Calu3 (cell line): ENCODE data around the gene CCDC102A. TPM values are rescaled to one million over a fixed set of nuclear protein-coding genes. Genes with fewer than 3 reads are reported as not detected.

Experiments
- BruUV-seq: library from RNA; stranded (reverse); fragments of 400-500 nt; replicated peaks from 2 replicates; lab custom pipeline; 2021; lab: Mats Ljungman, UMichigan
- CTCF ChIA-PET: fragments of 300-600 bp; sonication (Branson Sonifier 250); formaldehyde crosslinking; loops from one replicate; lab custom pipeline; 2022; ENCODE audit warnings: antibody characterized with exemption; lab: Charles Lee
- DNase-seq: peaks from one replicate; pipeline ENCODE4 v3.0.0; 2022
- H3K27ac Mint-ChIP-seq: one replicate; pipeline ENCODE4 v1.8.0; 2022; ENCODE audit warnings: mixed read lengths; ENCODE audit not compliant: unreplicated experiment
- H3K27me3 Mint-ChIP-seq: one replicate; pipeline ENCODE4 v1.8.0; 2022; ENCODE audit warnings: mixed read lengths; ENCODE audit not compliant: unreplicated experiment
- H3K36me3 Mint-ChIP-seq: one replicate; pipeline ENCODE4 v1.8.0; 2022; ENCODE audit warnings: mild to moderate bottlenecking, moderate library complexity, mixed read lengths; ENCODE audit not compliant: insufficient read depth, unreplicated experiment
- H3K4me1 Mint-ChIP-seq: one replicate; pipeline ENCODE4 v1.8.0; 2022; ENCODE audit warnings: mild to moderate bottlenecking, low read depth, mixed read lengths; ENCODE audit not compliant: unreplicated experiment
- H3K4me3 Mint-ChIP-seq: one replicate; pipeline ENCODE4 v1.8.0; 2022; ENCODE audit warnings: mild to moderate bottlenecking, low read depth, moderate library complexity, mixed read lengths; ENCODE audit not compliant: unreplicated experiment
- H3K9me3 Mint-ChIP-seq: one replicate; pipeline ENCODE4 v1.8.0; 2022; ENCODE audit warnings: low read depth, mixed read lengths; ENCODE audit not compliant: unreplicated experiment
- CTCF ChIP-seq: fragments of 200-600 bp; IDR thresholded peaks from one replicate; pipeline ENCODE4 v1.8.0; 2022; ENCODE audit warnings: antibody characterized with exemption; ENCODE audit not compliant: unreplicated experiment
- intact Hi-C: fragments of 100-400 bp; cut with micrococcal nuclease; formaldehyde crosslinking; loops from one replicate; pipeline ENCODE4 v1.10.0; 2022; ENCODE audit not compliant: unreplicated experiment
- total RNA-seq: library from RNA; stranded (reverse); gene quantifications from 2 replicates; pipeline ENCODE4 v1.2.3, GENCODE V29; 2022

Gene CCDC102A
- total RNA-seq, 1 experiment from 2014 or later = 6.8 TPM

- H3K4me3 Mint-ChIP-seq = peak overlapping the region; percentile 66
- peaks cover 37% of the 10 kb centered on the region for H3K4me1 Mint-ChIP-seq
- BruUV-seq = no TSS peak
- CTCF ChIA-PET = no interaction called here
- H3K27ac Mint-ChIP-seq = peak overlapping the region; percentile 35
- no peaks in the 10 kb centered on the region for H3K9me3 Mint-ChIP-seq
- peaks cover 20% of the 10 kb centered on the region for H3K36me3 Mint-ChIP-seq
- peaks cover 52% of the 10 kb centered on the region for H3K27me3 Mint-ChIP-seq
- TF ChIP-seq CTCF = no peak
- DNase-seq = no peak
- intact Hi-C loops = no loop called here
Observed at GRCh38 chr16:57534881-57535658, 1.3 kb downstream of the CCDC102A start.

DNA sequence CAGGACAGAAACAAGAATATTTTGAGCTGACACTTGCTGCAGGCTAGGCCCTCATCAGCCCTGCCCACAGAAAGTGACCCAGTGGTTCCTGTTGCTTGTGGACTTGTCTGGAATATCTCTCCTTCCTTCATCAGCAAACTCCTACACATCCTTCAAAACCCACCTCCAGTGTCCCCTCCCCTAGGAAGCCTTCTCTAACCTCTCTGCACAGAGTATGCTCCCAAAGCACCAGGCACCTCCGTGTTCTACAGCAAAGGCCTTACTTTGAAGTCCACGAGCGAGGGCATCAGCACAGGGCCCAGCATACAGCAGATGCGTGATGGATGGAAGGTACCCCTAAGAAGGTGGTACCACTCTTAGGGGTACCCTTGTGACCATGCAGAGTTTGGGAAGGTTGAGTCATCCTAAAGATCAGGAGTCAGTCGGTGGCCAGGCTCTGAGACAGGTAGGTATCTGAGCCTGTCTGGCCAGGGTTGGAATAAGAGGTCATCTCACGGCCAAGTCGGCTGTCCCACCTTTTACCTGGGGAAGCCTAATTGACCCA lies 2.0 kb downstream of the CCDC102A start:
- no peak for TF ChIP-seq CTCF
- BruUV-seq = no TSS peak
- intact Hi-C loops = no loop called here
- Mint-ChIP-seq H3K27me3 (peaks cover 52% of the 10 kb centered on the region), H3K4me1 (peaks cover 43% of the 10 kb centered on the region), H3K27ac (no peak overlapping the region), H3K4me3 (peak overlapping the region; percentile 66), H3K9me3 (no peaks in the 10 kb centered on the region), H3K36me3 (peaks cover 20% of the 10 kb centered on the region)
- CTCF ChIA-PET = no interaction called here
- DNase-seq = no peak

GRCh38 chr16:57533431-57534336 lies 2.7 kb downstream of the CCDC102A start:
- Mint-ChIP-seq H3K27me3 (peaks cover 50% of the 10 kb centered on the region), H3K4me1 (peaks cover 47% of the 10 kb centered on the region), H3K36me3 (peaks cover 20% of the 10 kb centered on the region), H3K27ac (no peak overlapping the region), H3K4me3 (no peak overlapping the region), H3K9me3 (no peaks in the 10 kb centered on the region)
- CTCF ChIA-PET = no interaction called here
- intact Hi-C loops = no loop called here
- no peak for TF ChIP-seq CTCF
- no TSS peak for BruUV-seq
- peak; percentile 47 for DNase-seq

- no peak for TF ChIP-seq CTCF
- no peak for DNase-seq
- H3K27ac Mint-ChIP-seq = no peak overlapping the region
- H3K4me3 Mint-ChIP-seq = no peak overlapping the region
- H3K9me3 Mint-ChIP-seq = no peaks in the 10 kb centered on the region
- intact Hi-C loops = no loop called here
- peaks cover 47% of the 10 kb centered on the region for H3K4me1 Mint-ChIP-seq
- peaks cover 35% of the 10 kb centered on the region for H3K27me3 Mint-ChIP-seq
- BruUV-seq = no TSS peak
- CTCF ChIA-PET = no interaction called here
- peaks cover 19% of the 10 kb centered on the region for H3K36me3 Mint-ChIP-seq
Observed at GRCh38 chr16:57532266-57532625, 4.1 kb downstream of the CCDC102A start.
